HepG2 (cell line): ENCODE results near the gene ERLEC1. TPM values are rescaled to one million over a fixed set of nuclear protein-coding genes. Genes with fewer than 3 reads are reported as not detected.

Experiments used
- FOXK2 ChIP-seq: fragments of 450-650 bp; IDR thresholded peaks from 2 replicates; pipeline ENCODE4 v1.6.1; 2016
- HOXA3 ChIP-seq: sonication (generic); formaldehyde crosslinking; IDR thresholded peaks from 2 replicates; pipeline ENCODE4 v1.5.0; 2020; ENCODE audit warnings: missing genetic modification reagents
- IKZF1 ChIP-seq: fragments of 450-650 bp; IDR thresholded peaks from 2 replicates; pipeline ENCODE4 v1.7.1; 2016
- IRF1 ChIP-seq: sonication (generic); formaldehyde crosslinking; IDR thresholded peaks from 2 replicates; pipeline ENCODE4 v1.4.0; 2020; ENCODE audit warnings: low read depth, mild to moderate bottlenecking, missing genetic modification reagents
- KLF15 ChIP-seq: sonication (generic); formaldehyde crosslinking; IDR thresholded peaks from 2 replicates; pipeline ENCODE4 v1.8.1; 2023; ENCODE audit warnings: borderline replicate concordance, mild to moderate bottlenecking, inconsistent platforms, missing genetic modification reagents, mixed read lengths
- MTF1 ChIP-seq: sonication (generic); formaldehyde crosslinking; IDR thresholded peaks from 2 replicates; pipeline ENCODE4 v1.5.0; 2020; ENCODE audit warnings: missing genetic modification reagents
- MYNN ChIP-seq: sonication (generic); formaldehyde crosslinking; IDR thresholded peaks from 2 replicates; pipeline ENCODE4 v1.4.0; 2020; ENCODE audit warnings: mild to moderate bottlenecking, low read depth, missing genetic modification reagents
- NFAT5 ChIP-seq: sonication (generic); formaldehyde crosslinking; IDR thresholded peaks from 2 replicates; pipeline ENCODE4 v1.4.0; 2020; ENCODE audit warnings: missing genetic modification reagents
- RBM22 ChIP-seq: fragments of 200-400 bp; formaldehyde crosslinking; optimal IDR thresholded peaks from 2 replicates; pipeline ENCODE3; 2017; ENCODE audit warnings: mild to moderate bottlenecking, low read length, moderate library complexity
- REXO4 ChIP-seq: sonication (generic); formaldehyde crosslinking; IDR thresholded peaks from 2 replicates; pipeline ENCODE4 v1.8.0; 2022; ENCODE audit warnings: missing genetic modification reagents, mild to moderate bottlenecking, borderline replicate concordance
- TEAD3 ChIP-seq: optimal IDR thresholded peaks from 2 replicates; pipeline ENCODE3; 2016; ENCODE audit warnings: borderline replicate concordance
- THRA ChIP-seq: sonication (generic); formaldehyde crosslinking; IDR thresholded peaks from 2 replicates; pipeline ENCODE4 v1.4.0; 2020; ENCODE audit warnings: missing genetic modification reagents, borderline replicate concordance
- XRCC5 ChIP-seq: fragments of 200-400 bp; formaldehyde crosslinking; optimal IDR thresholded peaks from 2 replicates; pipeline ENCODE3; 2017; ENCODE audit warnings: mild to moderate bottlenecking, low read length
- ZBTB20 ChIP-seq: sonication (generic); formaldehyde crosslinking; IDR thresholded peaks from 2 replicates; pipeline ENCODE4 v1.8.1; 2023; ENCODE audit warnings: missing genetic modification reagents, low read depth, mild to moderate bottlenecking, borderline replicate concordance
- ZBTB7B ChIP-seq: sonication (generic); formaldehyde crosslinking; IDR thresholded peaks from 2 replicates; pipeline ENCODE4 v1.4.0; 2020; ENCODE audit warnings: missing genetic modification reagents
- ZNF484 ChIP-seq: sonication (generic); formaldehyde crosslinking; IDR thresholded peaks from 2 replicates; pipeline ENCODE4 v1.5.1; 2020; ENCODE audit warnings: mild to moderate bottlenecking, low read depth, missing genetic modification reagents, borderline replicate concordance
- ZNF574 ChIP-seq: sonication (generic); formaldehyde crosslinking; IDR thresholded peaks from 2 replicates; pipeline ENCODE4 v1.4.0; 2020; ENCODE audit warnings: missing genetic modification reagents
- ZNF674 ChIP-seq: sonication (generic); formaldehyde crosslinking; IDR thresholded peaks from 2 replicates; pipeline ENCODE4 v1.5.0; 2020; ENCODE audit warnings: low read depth, mild to moderate bottlenecking, missing genetic modification reagents
- ZNF816 ChIP-seq: sonication (generic); formaldehyde crosslinking; IDR thresholded peaks from 2 replicates; pipeline ENCODE4 v1.8.0; 2022; ENCODE audit warnings: missing genetic modification reagents, mild to moderate bottlenecking, borderline replicate concordance
- polyA plus RNA-seq, 8 experiments: library from polyadenylated mRNA; depleted of rRNA in 3 of 8; stranded (reverse) in 7 of 8; unstranded in 1 of 8; fragments of >200 nt; fragmentation: Illumina TruSeq in 4 of 8; extraction: Trizol in 4 of 8; gene quantifications; 2 replicates each; pipeline versions ENCODE4 v1.2.1 to v1.2.3, GENCODE V29; 2011 to 2016; ENCODE audit warnings: low read depth in 4 of 8, missing spikeins in 1 of 8, mixed read lengths in 1 of 8; ENCODE audit not compliant: insufficient read depth in 1 of 8
- total RNA-seq, 5 experiments: library from RNA; depleted of rRNA; stranded (reverse); fragments of >200 nt; fragmentation: Illumina TruSeq; extraction: Trizol; gene quantifications; 2 replicates each; pipeline ENCODE4 v1.2.3, GENCODE V29; 2016; ENCODE audit warnings: low read depth in 1 of 5

The ERLEC1 gene
- total and polyA plus RNA-seq, 2 of the 13 experiments (the other 11 are each of a cell fraction or from before 2014, with no cell fraction given), result 87.3 to 88.4 TPM

GRCh38 chr2:53826587-53827397 is 39.9 kb downstream of the ERLEC1 start (continued):
- TF ChIP-seq NFAT5 (CRISPR knock-in tag) (no peak), XRCC5 (peak; percentile 80), FOXK2 (peak; percentile 94), THRA (CRISPR knock-in tag) (peak; percentile 94), MYNN (CRISPR knock-in tag) (no peak), TEAD3 (peak; percentile 93), IRF1 (CRISPR knock-in tag) (no peak), ZNF484 (CRISPR knock-in tag) (no peak), MTF1 (CRISPR knock-in tag) (no peak), ZNF674 (no peak), KLF15 (CRISPR knock-in tag) (no peak), ZNF574 (CRISPR knock-in tag) (peak; percentile 60; the same call in 1 of the 2 replicates), HOXA3 (peak; percentile 84), ZNF816 (CRISPR knock-in tag) (no peak; the same call in 1 of the 2 replicates), ZBTB7B (CRISPR knock-in tag) (peak; percentile 69; the same call in 1 of the 2 replicates), IKZF1 (no peak), ZBTB20 (CRISPR knock-in tag) (peak; percentile 65; the same call in 1 of the 2 replicates), REXO4 (no peak), RBM22 (peak; percentile 88)
